HepG2 (cell line): ENCODE results near the gene WNK2. TPM values are rescaled to one million over a fixed set of nuclear protein-coding genes. Genes with fewer than 3 reads are reported as not detected.

ENCODE experiments used
- AHR ChIP-seq: IDR thresholded peaks from 2 replicates; pipeline ENCODE4 v1.6.1; 2018; ENCODE audit warnings: missing genetic modification reagents, missing compliant biosample characterization
- CEBPB ChIP-seq: IDR thresholded peaks from 2 replicates; pipeline ENCODE4 v1.6.1; 2011; ENCODE audit warnings: low read depth, low read length, improper control_type of control experiment, borderline replicate concordance
- POGZ ChIP-seq: sonication (generic); formaldehyde crosslinking; IDR thresholded peaks from 2 replicates; pipeline ENCODE4 v1.4.0; 2020; ENCODE audit warnings: mild to moderate bottlenecking, missing genetic modification reagents
- ZBTB21 ChIP-seq: sonication (generic); formaldehyde crosslinking; IDR thresholded peaks from 2 replicates; pipeline ENCODE4 v1.4.0; 2020; ENCODE audit warnings: missing genetic modification reagents
- ZNF333 ChIP-seq: sonication (generic); formaldehyde crosslinking; IDR thresholded peaks from 2 replicates; pipeline ENCODE4 v1.4.0; 2020; ENCODE audit warnings: mild to moderate bottlenecking, missing genetic modification reagents, borderline replicate concordance
- ZNF563 ChIP-seq: sonication (generic); formaldehyde crosslinking; IDR thresholded peaks from 2 replicates; pipeline ENCODE4 v1.8.0; 2022; ENCODE audit warnings: mild to moderate bottlenecking, moderate library complexity, missing genetic modification reagents
- ZNF567 ChIP-seq: sonication (generic); formaldehyde crosslinking; IDR thresholded peaks from 2 replicates; pipeline ENCODE4 v1.8.1; 2023; ENCODE audit warnings: mild to moderate bottlenecking, missing genetic modification reagents, borderline replicate concordance
- polyA plus RNA-seq, 8 experiments: library from polyadenylated mRNA; depleted of rRNA in 3 of 8; stranded (reverse) in 7 of 8; unstranded in 1 of 8; fragments of >200 nt; fragmentation: Illumina TruSeq in 4 of 8; extraction: Trizol in 4 of 8; gene quantifications; 2 replicates each; pipeline versions ENCODE4 v1.2.1 to v1.2.3, GENCODE V29; 2011 to 2016; ENCODE audit warnings: low read depth in 4 of 8, missing spikeins in 1 of 8, mixed read lengths in 1 of 8; ENCODE audit not compliant: insufficient read depth in 1 of 8
- total RNA-seq, 5 experiments: library from RNA; depleted of rRNA; stranded (reverse); fragments of >200 nt; fragmentation: Illumina TruSeq; extraction: Trizol; gene quantifications; 2 replicates each; pipeline ENCODE4 v1.2.3, GENCODE V29; 2016; ENCODE audit warnings: low read depth in 1 of 5
- TF ChIP-seq, protein P1 (sequence below): sonication (generic); formaldehyde crosslinking; IDR thresholded peaks from 2 replicates; pipeline ENCODE4 v1.9.0; 2022; ENCODE audit warnings: low read depth, missing genetic modification reagents
- TF ChIP-seq, protein P2 (sequence below): IDR thresholded peaks from 2 replicates; pipeline ENCODE4 v1.6.1; 2016; ENCODE audit warnings: control low read depth
- TF ChIP-seq, protein P3 (sequence below): sonication (generic); formaldehyde crosslinking; IDR thresholded peaks from 2 replicates; pipeline ENCODE4 v1.8.0; 2022; ENCODE audit warnings: mild to moderate bottlenecking, missing genetic modification reagents, moderate library complexity
- TF ChIP-seq, protein P4 (sequence below): IDR thresholded peaks from 2 replicates; pipeline ENCODE4 v1.6.1; 2012; ENCODE audit warnings: low read depth, low read length, improper control_type of control experiment
- TF ChIP-seq, protein P5 (sequence below): IDR thresholded peaks from 2 replicates; pipeline ENCODE4 v1.6.1; 2016; ENCODE audit warnings: low read depth
- TF ChIP-seq, protein P6 (sequence below): IDR thresholded peaks from 2 replicates; pipeline ENCODE4 v1.6.1; 2016
- TF ChIP-seq, protein P7 (sequence below): sonication (generic); formaldehyde crosslinking; IDR thresholded peaks from 2 replicates; pipeline ENCODE4 v1.4.0; 2020; ENCODE audit warnings: missing genetic modification reagents

Gene WNK2
- total and polyA plus RNA-seq, 2 of the 13 experiments (the other 11 are each of a cell fraction or from before 2014, with no cell fraction given) = 10.5 to 12.0 TPM

DNA sequence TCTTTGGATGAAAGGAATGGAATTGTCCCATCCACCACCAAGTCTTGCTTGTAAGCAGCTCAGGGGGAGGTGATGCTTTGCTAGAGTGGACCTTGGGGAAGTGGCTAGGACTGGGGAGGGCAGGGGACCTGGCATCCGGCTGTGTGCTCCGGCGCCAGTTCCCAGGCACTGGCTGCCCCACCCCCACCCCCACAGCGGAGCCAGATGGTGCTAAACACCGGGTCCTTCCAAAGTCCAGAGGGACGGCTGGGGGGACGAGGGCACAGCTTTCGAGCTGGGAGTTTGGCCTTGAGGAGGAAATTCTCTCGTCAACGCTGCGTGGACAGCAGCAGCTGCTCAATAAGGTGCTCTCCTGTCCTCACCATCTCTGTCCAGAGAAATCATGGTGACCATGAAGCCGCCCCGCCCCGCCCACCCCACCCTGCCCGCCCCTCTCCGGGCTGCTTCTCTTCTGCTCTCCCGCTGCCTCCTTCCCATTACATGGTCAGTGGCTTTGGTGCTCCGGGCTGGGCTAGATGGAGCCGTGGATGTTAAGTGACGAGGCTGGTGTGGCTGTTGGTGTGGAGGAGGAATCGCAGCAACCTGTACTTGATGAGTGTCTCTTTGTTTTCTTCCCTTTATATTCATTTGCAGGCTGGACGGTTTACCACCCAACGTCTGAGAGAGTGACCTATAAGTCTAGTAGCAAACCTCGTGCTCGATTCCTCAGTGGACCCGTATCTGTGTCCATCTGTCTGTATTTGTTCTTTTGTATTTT lies 115.7 kb downstream of the WNK2 start (continued):
- TF ChIP-seq, protein P1, sequence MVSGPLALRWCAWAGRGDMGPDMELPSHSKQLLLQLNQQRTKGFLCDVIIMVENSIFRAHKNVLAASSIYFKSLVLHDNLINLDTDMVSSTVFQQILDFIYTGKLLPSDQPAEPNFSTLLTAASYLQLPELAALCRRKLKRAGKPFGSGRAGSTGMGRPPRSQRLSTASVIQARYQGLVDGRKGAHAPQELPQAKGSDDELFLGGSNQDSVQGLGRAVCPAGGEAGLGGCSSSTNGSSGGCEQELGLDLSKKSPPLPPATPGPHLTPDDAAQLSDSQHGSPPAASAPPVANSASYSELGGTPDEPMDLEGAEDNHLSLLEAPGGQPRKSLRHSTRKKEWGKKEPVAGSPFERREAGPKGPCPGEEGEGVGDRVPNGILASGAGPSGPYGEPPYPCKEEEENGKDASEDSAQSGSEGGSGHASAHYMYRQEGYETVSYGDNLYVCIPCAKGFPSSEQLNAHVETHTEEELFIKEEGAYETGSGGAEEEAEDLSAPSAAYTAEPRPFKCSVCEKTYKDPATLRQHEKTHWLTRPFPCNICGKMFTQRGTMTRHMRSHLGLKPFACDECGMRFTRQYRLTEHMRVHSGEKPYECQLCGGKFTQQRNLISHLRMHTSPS (CRISPR knock-in tag) = peak; percentile 98
- TF ChIP-seq, protein P2, sequence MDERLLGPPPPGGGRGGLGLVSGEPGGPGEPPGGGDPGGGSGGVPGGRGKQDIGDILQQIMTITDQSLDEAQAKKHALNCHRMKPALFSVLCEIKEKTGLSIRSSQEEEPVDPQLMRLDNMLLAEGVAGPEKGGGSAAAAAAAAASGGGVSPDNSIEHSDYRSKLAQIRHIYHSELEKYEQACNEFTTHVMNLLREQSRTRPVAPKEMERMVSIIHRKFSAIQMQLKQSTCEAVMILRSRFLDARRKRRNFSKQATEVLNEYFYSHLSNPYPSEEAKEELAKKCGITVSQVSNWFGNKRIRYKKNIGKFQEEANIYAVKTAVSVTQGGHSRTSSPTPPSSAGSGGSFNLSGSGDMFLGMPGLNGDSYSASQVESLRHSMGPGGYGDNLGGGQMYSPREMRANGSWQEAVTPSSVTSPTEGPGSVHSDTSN (CRISPR knock-in tag) = no peak
- TF ChIP-seq, protein P3, sequence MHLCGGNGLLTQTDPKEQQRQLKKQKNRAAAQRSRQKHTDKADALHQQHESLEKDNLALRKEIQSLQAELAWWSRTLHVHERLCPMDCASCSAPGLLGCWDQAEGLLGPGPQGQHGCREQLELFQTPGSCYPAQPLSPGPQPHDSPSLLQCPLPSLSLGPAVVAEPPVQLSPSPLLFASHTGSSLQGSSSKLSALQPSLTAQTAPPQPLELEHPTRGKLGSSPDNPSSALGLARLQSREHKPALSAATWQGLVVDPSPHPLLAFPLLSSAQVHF (CRISPR knock-in tag) = no peak
- TF ChIP-seq ZBTB21 (CRISPR knock-in tag) = no peak
- TF ChIP-seq POGZ (CRISPR knock-in tag) = peak; percentile 63
- TF ChIP-seq, protein P4, sequence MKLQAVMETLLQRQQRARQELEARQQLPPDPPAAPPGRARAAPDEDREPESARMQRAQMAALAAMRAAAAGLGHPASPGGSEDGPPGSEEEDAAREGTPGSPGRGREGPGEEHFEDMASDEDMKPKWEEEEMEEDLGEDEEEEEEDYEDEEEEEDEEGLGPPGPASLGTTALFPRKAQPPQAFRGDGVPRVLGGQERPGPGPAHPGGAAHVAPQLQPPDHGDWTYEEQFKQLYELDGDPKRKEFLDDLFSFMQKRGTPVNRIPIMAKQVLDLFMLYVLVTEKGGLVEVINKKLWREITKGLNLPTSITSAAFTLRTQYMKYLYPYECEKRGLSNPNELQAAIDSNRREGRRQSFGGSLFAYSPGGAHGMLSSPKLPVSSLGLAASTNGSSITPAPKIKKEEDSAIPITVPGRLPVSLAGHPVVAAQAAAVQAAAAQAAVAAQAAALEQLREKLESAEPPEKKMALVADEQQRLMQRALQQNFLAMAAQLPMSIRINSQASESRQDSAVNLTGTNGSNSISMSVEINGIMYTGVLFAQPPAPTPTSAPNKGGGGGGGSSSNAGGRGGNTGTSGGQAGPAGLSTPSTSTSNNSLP = 0 out of 2 replicates have a peak, but pooled peaks have one; percentile 9
- TF ChIP-seq CEBPB = no peak
- 0 out of 2 replicates have a peak, but pooled peaks have one; percentile 32 for TF ChIP-seq AHR (CRISPR knock-in tag)
- TF ChIP-seq, protein P5, sequence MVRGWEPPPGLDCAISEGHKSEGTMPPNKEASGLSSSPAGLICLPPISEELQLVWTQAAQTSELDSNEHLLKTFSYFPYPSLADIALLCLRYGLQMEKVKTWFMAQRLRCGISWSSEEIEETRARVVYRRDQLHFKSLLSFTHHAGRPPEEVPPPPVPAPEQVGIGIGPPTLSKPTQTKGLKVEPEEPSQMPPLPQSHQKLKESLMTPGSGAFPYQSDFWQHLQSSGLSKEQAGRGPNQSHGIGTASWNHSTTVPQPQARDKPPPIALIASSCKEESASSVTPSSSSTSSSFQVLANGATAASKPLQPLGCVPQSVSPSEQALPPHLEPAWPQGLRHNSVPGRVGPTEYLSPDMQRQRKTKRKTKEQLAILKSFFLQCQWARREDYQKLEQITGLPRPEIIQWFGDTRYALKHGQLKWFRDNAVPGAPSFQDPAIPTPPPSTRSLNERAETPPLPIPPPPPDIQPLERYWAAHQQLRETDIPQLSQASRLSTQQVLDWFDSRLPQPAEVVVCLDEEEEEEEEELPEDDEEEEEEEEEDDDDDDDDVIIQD (CRISPR knock-in tag) = no peak
- TF ChIP-seq ZNF333 (CRISPR knock-in tag) = 0 out of 2 replicates have a peak, but pooled peaks have one; percentile 6
- no peak for TF ChIP-seq ZNF563 (CRISPR knock-in tag)
- no peak for TF ChIP-seq ZNF567
- TF ChIP-seq, protein P6, sequence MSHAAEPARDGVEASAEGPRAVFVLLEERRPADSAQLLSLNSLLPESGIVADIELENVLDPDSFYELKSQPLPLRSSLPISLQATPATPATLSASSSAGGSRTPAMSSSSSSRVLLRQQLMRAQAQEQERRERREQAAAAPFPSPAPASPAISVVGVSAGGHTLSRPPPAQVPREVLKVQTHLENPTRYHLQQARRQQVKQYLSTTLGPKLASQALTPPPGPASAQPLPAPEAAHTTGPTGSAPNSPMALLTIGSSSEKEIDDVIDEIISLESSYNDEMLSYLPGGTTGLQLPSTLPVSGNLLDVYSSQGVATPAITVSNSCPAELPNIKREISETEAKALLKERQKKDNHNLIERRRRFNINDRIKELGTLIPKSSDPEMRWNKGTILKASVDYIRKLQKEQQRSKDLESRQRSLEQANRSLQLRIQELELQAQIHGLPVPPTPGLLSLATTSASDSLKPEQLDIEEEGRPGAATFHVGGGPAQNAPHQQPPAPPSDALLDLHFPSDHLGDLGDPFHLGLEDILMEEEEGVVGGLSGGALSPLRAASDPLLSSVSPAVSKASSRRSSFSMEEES = no peak; the same call in 1 of the 2 replicates
- TF ChIP-seq, protein P7, sequence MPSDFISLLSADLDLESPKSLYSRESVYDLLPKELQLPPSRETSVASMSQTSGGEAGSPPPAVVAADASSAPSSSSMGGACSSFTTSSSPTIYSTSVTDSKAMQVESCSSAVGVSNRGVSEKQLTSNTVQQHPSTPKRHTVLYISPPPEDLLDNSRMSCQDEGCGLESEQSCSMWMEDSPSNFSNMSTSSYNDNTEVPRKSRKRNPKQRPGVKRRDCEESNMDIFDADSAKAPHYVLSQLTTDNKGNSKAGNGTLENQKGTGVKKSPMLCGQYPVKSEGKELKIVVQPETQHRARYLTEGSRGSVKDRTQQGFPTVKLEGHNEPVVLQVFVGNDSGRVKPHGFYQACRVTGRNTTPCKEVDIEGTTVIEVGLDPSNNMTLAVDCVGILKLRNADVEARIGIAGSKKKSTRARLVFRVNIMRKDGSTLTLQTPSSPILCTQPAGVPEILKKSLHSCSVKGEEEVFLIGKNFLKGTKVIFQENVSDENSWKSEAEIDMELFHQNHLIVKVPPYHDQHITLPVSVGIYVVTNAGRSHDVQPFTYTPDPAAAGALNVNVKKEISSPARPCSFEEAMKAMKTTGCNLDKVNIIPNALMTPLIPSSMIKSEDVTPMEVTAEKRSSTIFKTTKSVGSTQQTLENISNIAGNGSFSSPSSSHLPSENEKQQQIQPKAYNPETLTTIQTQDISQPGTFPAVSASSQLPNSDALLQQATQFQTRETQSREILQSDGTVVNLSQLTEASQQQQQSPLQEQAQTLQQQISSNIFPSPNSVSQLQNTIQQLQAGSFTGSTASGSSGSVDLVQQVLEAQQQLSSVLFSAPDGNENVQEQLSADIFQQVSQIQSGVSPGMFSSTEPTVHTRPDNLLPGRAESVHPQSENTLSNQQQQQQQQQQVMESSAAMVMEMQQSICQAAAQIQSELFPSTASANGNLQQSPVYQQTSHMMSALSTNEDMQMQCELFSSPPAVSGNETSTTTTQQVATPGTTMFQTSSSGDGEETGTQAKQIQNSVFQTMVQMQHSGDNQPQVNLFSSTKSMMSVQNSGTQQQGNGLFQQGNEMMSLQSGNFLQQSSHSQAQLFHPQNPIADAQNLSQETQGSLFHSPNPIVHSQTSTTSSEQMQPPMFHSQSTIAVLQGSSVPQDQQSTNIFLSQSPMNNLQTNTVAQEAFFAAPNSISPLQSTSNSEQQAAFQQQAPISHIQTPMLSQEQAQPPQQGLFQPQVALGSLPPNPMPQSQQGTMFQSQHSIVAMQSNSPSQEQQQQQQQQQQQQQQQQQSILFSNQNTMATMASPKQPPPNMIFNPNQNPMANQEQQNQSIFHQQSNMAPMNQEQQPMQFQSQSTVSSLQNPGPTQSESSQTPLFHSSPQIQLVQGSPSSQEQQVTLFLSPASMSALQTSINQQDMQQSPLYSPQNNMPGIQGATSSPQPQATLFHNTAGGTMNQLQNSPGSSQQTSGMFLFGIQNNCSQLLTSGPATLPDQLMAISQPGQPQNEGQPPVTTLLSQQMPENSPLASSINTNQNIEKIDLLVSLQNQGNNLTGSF (CRISPR knock-in tag) = 0 out of 2 replicates have a peak, but pooled peaks have one; percentile 4
